Measurements from ENCODE around the gene PLCB3.

The PLCB3 gene

DNA sequence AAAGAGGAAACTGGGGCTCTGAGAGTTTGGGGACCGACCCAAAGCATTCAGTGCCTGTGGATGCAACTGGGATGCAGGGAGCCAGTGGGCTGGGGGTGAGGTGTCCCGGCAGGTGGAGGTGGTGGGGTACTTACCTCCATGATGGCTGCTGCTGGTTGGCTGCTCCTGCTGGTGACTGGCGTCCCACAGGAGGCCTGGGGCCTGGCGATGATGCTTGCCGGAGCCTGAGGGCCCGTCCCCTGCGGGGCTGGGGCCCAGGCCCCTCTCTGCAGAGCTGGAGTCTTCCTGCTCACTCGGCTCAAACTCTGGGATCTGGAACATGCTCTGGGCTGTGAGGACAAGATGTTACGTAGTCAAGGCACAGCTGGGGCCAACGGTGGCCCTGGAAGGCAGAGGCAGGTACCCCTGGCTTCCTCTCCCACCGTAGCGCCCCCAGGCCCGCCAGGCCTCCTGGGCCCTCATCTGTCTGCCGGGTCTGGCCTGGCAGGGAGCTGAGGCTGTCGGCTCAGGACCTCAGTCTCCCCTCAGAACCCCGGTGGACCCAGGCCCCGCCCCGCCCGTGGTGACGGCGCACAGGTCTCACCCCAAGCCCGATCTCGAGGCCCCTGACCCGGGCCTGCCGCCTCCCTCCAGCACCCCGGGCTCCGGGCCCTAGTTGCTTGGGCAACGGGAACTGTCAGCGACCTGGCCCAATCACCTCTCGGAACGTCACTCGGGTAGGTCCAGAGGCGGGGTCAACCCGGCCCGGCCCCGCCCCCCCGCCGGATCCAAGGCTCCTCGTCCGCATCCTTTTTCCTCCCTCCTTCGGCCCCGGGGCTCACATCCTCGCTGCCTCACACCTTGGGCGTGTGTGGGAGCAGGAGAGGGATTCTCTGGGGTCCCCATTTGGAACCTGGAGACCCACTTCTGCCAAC, 33.0 kb downstream of the PLCB3 start, which contains the start of gene BAD:
Gene BAD (minus strand): TSS at position 618 of the 914 bp plus-strand sequence. CDS start 297 bp downstream, at position 321.
- in situ Hi-C loops (cut with MboI; ENCODE audit: low sequenced_read_pairs): no loop called here

DNA sequence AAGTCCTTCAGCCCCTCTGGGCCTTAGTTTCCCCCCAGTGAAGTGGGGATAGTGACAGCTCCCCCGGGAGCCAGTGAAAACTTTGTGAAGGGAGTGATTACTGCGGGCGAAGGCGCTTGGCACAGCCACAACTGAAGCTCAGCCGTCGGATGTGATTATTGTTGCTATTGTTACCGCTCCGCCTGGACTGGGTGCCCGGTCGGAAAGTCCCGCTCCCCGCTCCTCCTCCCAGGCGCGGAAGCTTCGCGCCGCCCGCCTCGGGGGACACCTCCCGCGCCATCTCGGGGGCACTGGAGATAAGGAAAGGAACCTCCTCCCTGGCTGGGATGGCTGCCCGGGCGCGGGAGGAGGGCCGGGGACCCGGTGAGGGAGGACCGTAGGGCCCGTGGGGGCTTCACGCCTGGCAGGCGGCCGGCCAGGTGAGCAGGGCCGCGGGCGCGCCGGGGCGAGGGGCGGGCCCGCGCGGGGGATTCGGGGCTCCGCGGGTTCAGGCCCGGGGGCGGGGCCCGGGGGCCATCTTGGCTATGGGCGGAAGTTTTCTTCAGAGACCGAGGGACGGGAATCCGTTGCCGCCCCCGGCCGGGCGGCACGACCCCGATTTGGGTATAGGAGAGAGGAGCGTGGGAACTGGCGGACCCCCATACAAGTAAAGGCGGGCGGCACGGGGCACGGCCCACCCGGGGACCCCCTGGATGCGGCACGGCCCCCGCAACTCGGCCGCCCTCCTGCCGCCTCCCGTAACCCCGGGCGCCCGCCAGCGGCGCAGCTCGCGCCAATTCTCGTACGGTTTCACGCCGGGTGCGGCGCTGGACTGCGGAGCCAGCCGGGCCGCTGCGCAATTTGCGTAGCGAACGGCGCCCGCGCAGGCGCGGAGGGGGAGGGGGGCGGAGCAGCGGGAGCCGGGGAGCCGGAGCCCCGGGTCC, 33.9 kb downstream of the PLCB3 start, which contains the start of gene GPR137:
Gene GPR137 (plus strand): TSS at position 887 of the 923 bp plus-strand sequence. CDS start 677 bp downstream, outside the sequence.
- in situ Hi-C loops (cut with MboI; ENCODE audit: low sequenced_read_pairs): no loop called here

DNA sequence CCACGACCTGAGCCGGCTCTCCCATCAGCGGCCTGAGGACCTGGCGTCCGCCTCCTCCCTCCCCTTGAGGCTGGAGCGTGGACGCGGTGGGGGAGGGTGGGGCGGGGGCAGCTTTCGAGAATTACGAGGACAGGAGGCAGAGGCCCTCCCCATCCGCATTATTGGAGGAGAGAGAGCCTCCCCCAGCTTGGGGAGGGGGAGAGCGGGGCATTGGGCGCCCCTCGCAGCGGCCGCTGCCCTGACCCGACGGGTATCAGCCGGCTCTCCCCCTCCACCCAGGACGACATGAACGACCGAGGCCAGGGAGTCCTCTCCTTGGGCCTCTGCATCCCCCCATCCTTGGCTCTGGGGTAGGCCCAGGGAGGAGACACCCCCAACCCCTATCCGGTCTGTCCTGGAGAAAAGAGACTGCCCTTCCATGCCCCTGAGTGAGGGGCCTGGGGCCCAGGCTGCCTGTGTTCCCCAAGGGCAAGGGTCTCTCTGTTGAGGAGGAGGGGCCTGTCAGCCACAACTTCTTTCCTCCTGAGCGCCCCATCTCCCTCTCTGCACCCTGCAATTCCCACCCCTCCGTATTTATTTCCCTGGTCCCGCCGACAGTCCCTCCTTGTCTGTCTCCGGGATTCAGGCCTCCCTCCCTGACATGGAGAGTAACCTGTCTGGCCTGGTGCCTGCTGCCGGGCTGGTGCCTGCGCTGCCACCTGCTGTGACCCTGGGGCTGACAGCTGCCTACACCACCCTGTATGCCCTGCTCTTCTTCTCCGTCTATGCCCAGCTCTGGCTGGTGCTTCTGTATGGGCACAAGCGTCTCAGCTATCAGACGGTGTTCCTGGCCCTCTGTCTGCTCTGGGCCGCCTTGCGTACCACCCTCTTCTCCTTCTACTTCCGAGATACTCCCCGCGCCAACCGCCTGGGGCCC, 34.8 kb downstream of the PLCB3 start:
- in situ Hi-C loops (cut with MboI; ENCODE audit: low sequenced_read_pairs): no loop called here

DNA sequence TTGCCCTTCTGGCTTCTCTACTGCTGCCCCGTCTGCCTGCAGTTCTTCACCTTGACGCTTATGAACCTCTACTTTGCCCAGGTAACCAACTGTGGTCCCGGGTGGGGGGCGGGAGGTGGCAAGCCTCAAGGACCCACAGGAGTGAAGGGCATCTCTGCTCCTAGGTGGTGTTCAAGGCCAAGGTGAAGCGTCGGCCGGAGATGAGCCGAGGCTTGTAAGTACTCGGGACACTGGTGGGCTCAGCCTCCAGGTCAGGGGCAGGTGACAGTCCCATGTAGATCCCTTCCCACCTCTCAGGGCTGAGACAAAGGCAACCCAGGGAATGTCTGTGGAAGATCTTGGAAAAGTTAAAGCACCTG, 35.5 kb downstream of the PLCB3 start:
- in situ Hi-C loops (cut with MboI; ENCODE audit: low sequenced_read_pairs): no loop called here

DNA sequence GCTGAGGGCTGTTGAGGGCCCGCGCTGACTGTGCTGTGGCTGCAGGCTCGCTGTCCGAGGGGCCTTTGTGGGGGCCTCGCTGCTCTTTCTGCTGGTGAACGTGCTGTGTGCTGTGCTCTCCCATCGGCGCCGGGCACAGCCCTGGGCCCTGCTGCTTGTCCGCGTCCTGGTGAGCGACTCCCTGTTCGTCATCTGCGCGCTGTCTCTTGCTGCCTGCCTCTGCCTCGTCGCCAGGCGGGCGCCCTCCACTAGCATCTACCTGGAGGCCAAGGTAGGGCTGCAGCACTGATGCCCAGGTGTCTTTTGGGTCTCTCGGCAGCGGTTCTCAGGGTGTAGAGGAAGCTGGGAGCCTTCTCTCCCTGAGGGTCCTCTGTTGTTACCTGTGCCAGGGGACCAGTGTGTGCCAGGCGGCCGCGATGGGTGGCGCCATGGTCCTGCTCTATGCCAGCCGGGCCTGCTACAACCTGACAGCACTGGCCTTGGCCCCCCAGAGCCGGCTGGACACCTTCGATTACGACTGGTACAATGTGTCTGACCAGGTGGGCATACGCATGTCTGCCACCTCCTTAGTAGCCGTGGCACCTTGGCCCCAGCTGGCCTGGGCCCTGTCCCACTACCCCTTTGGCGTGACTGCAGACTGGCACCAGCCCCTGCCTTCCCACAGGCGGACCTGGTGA, 36.5 kb downstream of the PLCB3 start:
- in situ Hi-C loops (cut with MboI; ENCODE audit: low sequenced_read_pairs): no loop called here

DNA sequence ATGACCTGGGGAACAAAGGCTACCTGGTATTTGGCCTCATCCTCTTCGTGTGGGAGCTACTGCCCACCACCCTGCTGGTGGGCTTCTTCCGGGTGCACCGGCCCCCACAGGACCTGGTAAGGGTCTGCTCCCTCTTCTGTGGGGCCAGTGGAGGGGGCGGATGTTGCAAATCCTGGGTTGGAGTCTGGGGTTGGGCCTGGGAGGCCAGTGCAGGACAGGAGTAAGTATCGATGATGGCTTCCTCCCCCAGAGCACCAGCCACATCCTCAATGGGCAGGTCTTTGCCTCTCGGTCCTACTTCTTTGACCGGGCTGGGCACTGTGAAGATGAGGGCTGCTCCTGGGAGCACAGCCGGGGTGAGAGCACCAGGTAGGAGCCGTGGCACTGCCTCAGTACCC, 37.0 kb downstream of the PLCB3 start:
- in situ Hi-C loops (cut with MboI; ENCODE audit: low sequenced_read_pairs): no loop called here

DNA sequence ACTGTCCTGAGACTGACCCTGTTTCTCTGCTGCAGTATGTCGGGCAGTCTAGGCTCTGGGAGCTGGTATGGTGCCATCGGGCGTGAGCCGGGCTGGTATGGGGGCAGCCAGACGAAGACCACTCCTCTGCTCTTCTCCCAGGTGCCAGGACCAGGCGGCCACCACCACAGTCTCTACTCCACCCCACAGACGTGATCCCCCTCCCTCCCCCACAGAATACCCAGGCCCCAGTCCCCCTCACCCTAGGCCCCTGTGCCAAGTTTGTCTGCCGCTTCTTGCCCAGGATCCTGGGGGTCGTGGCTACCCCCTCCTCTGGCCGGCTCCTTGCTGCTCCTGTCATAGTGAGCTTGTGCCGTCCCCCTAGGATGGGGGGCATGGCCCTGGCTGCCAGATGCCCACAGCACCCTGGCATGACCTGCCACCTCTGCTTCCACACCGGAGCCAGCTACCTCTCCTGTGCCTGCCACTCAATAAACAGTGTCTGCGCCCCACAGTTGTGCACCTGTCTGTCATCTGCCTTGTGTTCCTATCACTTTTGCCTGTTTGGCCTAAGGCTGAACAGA, 37.8 kb downstream of the PLCB3 start:
- in situ Hi-C loops (cut with MboI; ENCODE audit: low sequenced_read_pairs): no loop called here

DNA sequence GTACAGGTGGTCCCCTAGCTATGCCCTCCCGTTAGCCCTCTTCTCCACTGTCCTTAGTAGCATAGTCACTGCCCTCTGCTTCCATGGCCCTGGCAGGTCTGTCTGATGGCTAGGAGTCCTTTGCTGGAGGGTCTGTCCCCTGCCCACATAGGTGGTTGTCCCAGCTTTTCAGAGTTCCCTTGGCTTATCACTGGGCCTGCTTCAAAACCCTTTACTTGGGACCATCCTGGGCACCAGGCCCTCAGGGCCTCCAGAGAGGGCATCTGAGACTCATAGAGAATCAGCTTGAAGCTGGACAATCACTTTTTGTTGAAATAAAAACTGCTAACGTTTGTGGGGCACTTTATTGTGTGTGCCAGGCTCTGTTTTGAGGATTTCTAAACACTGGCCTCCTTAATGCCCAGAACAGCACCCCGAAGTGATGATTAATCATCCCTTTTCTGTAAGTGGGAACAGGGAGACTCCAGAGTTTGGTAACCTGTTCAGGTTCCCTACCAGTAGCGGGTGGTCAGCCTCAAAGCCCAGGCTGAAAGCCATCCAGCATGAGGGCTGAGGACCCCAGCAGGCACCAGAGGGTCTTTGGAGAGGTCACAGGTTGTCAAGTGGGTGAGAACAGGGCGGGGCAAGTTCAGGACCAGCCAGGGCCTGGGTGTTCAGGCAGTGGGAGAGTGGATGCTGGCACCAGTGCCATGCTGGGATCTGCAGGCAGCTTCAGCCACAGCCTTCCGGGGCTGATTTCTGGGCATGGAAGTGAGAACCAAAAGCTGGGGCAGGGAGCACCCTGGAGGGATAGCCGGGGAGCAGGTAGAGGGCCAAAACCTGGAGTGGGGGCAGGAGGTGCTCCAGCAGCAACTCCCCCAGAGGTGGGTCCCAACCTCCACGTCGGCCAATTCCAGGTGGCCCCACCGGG, 39.3 kb downstream of the PLCB3 start:
- in situ Hi-C loops (cut with MboI; ENCODE audit: low sequenced_read_pairs): no loop called here

DNA sequence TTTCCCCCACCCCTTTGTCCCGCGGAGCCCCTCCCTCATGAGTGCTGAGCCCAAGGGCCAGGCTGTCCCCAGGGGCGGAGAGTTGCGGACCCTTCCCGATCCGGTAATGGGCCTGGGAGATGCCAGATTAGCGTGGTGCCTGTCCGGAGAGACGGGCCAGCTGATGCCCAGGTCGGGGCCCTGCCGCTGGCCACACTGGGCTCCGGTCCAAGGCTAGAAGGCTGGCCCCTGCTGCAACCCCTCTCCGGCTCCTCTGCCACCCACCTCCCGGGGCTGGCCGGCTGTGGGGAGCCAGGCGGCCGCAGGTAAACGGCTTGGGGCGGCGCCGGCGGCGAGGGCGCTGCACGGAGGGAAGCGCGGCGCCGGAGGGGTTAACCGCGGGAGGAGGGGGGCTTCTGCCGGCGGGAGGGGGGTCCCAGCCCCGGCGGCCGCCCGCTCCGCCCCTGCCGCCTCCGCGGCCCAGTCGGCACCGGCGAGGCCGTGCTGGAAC, 40.0 kb downstream of the PLCB3 start, which contains the start of gene KCNK4:
Gene KCNK4 (plus strand): TSS at position 41 of the 490 bp plus-strand sequence. CDS start 1,717 bp downstream, outside the sequence.
- in situ Hi-C loops (cut with MboI; ENCODE audit: low sequenced_read_pairs): no loop called here

DNA sequence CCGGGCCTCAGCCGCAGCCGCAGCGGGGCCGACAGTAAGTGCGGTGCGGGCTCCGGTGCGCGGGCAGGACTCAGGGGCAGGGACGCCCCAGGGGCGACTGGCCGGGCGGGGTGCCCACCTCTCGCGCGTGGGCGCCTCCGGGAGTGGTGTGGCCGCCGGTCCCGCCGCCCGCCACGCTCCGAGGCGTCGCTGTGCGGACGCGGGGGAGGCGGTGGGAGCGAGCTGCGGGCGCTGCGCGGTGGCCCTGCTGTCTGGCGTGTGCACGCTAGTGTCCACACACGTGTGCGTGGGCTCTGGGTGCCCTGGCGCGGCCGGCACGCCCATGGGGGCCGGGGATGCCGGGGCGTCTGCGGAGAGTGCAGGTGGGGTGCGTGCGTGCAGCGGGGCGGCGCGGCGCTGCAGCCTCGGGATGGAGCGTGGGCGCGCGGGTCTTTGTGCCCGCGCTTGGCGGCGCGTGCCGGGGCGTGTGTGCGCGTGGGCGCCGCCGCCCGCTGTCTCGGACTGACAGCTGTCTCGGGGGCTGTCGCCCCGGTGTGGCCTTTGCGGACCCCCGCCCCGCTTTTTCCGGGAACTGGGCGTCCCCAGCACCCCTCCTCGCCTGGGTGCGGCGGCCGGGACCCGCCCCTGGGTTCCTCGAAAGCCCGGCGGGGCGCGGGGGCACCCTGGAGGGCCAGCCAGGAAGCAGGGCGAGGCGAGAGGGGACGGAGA, 40.6 kb downstream of the PLCB3 start:
- in situ Hi-C loops (cut with MboI; ENCODE audit: low sequenced_read_pairs): no loop called here

DNA sequence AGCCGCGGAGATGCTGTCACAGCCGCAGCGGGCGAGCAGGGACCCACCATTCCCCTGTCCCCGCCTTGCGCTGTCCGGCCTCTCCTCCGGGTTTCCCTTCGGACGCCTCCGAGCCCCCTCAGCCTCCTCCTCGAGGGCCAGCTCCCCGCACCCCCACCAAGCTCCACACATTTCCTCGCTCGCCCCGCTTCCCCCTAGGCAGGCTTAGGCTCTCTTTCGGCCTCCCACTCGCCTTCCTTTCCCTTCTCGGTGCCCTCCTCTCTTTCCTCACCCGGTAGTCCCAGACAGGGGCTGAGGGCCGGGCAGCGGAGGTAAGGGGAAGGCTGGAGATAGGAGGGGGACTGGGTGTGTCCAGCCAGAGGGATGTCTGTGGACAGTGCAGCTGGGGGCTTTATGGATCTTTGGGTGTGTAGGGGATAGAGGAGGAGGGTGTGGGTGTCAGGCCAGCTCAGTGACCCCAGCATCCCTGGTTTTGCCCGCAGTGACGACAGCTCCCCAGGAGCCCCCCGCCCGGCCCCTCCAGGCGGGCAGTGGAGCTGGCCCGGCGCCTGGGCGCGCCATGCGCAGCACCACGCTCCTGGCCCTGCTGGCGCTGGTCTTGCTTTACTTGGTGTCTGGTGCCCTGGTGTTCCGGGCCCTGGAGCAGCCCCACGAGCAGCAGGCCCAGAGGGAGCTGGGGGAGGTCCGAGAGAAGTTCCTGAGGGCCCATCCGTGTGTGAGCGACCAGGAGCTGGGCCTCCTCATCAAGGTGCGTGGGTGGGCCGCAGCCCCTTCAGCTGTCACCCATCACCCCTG, 41.3 kb downstream of the PLCB3 start:
- in situ Hi-C loops (cut with MboI; ENCODE audit: low sequenced_read_pairs): no loop called here

DNA sequence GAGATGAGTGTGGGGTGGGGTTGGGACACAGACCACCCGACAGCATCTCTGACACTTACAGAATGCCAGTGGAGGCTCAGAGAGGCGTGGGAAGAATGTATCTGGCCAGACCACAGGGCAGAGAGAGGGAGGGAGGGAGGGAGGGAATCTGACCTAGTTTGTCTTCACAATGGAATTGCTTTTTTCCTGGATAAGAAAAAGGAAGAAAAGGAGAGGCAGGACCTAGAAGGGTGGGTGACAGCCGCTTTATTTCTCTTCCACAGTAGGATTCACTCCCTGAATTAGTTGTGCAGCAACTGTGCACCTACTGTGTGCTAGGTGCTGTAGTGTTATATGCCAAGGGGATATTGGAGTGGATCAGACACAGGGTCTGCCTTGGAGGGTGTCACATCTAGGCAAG, 43.4 kb downstream of the PLCB3 start:
- in situ Hi-C loops (cut with MboI; ENCODE audit: low sequenced_read_pairs): no loop called here

DNA sequence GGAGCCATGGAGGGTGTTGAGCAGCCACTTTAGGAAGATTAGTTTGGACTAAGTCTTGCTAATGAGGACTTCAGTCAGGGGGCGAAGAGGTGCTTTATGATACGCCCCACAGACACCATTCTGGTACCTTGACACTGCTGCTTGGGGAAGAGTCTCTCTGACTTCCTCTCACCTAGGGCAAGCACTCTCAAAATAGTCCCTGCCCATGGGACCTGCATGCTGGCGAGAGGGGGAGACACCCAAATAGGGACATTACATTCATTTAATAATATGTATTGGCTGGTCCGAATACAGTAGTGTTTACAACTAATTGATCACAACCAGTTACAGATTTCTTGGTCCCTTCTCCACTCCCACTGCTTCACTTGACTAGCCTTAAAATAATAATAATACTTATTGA, 44.4 kb downstream of the PLCB3 start:
- in situ Hi-C loops (cut with MboI; ENCODE audit: low sequenced_read_pairs): no loop called here

DNA sequence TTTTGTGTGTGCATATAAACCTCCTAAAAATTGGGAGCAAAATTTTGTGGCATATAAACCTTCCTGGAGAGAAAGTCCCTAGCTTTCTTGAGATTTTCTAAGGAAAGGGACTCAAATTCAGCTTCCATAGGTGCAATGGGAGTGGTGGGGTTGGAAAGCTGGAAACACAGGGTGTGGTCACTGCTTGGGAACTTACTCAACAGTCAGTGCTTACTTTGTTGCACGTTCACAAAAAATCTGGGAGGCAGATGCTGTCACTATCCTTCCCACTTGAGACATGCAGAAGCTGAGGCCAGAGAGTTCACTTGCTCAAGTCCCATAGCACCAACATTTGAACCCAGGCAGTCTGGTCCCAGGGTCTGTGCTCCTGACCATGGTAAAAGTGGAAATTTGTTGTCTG, 44.9 kb downstream of the PLCB3 start:
- in situ Hi-C loops (cut with MboI; ENCODE audit: low sequenced_read_pairs): no loop called here

DNA sequence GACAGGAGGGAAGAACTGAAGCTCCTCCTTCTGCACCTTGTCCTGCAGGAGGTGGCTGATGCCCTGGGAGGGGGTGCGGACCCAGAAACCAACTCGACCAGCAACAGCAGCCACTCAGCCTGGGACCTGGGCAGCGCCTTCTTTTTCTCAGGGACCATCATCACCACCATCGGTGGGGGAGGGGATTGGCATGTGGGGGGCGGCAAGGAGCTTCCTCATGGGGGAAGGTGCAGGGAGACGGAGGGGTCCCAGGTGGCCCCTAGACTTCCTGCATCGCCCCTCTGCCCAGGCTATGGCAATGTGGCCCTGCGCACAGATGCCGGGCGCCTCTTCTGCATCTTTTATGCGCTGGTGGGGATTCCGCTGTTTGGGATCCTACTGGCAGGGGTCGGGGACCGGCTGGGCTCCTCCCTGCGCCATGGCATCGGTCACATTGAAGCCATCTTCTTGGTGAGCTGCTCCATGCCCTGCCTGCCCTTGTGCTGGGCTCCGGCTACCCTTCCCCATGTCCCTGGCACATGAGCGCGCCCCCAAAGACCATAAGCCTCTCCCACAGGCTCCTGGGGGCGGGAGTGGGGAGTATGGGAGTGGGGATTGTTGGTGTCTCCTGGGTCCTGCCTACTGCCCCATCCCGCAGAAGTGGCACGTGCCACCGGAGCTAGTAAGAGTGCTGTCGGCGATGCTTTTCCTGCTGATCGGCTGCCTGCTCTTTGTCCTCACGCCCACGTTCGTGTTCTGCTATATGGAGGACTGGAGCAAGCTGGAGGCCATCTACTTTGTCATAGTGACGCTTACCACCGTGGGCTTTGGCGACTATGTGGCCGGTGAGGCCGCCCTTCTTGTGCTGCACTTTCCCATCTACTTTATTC, 45.7 kb downstream of the PLCB3 start:
- in situ Hi-C loops (cut with MboI; ENCODE audit: low sequenced_read_pairs): no loop called here

All from HL-60/S4 treated with phorbol 12-myristate 13-acetate at 8.2 ng/mL for 4 days and 3 days (cell line).